ENCODE measurements around the gene CALB2. TPM values are rescaled to one million over a fixed set of nuclear protein-coding genes. Genes with fewer than 3 reads are reported as not detected.

CALB2 gene
- total and polyA plus RNA-seq, 2 of the 13 experiments (the other 11 are each of a cell fraction or from before 2014, with no cell fraction given), result 0.37 to 0.40 TPM

- H3K27ac ChIP-seq (ENCODE audit: extremely low read length, insufficient read depth, low read length), result no peak overlapping the region
- no peaks in the 10 kb centered on the region for H3K36me3 ChIP-seq (replicated peaks in 1 of 2; ENCODE audit: control insufficient read depth in 1 of 2, insufficient read depth in 2 of 2, low read length in 2 of 2)
- H3K4me2 ChIP-seq (ENCODE audit: low read depth, low read length), result no peak overlapping the region
- CTCF ChIA-PET (ENCODE audit: low intra/inter-chr PET ratio, low total read pairs), result no interaction called here
- H3K4me1 ChIP-seq (ENCODE audit: insufficient read depth, low read length), result peaks cover 9% of the 10 kb centered on the region
- H3K9ac ChIP-seq (ENCODE audit: insufficient read depth, low read depth, low read length), result no peak overlapping the region
- H3K4me3 ChIP-seq (replicated peaks in 1 of 3; ENCODE audit: insufficient read depth in 1 of 3, low read depth in 2 of 3, low read length in 3 of 3), result no peak overlapping the region
- H3K9me3 ChIP-seq (ENCODE audit: low read length), result no peaks in the 10 kb centered on the region
- no peak overlapping the region for H2AFZ ChIP-seq (ENCODE audit: low read length)
- no peak for FAIRE-seq
- POLR2A ChIA-PET, result no interaction called here
- no peak for DNase-seq (ENCODE audit: low spot score)
- no peak for ATAC-seq
- intact Hi-C loops (cut with micrococcal nuclease; ENCODE audit: unreplicated experiment) (loop anchor here (5.0 kb wide), 1 partner anchor 142 kb away; no protein-coding TSS in a partner anchor), in situ Hi-C loops (cut with HindIII; ENCODE audit: extremely low pct_ligation_motif_present, low pct_unique_long_range_greater_than_20kb) (no loop called here)
- no TSS peak for BruUV-seq (replicated peaks)
- peaks cover 5 to 68% of the 10 kb centered on the region in 2 experiments; a peak in 4 of 5 replicates for H3K27me3 ChIP-seq (ENCODE audit: control insufficient read depth in 1 of 2, insufficient read depth in 2 of 2, low read length in 2 of 2)
- no peaks in the 10 kb centered on the region; the same call in 1 of the 2 replicates for H4K20me1 ChIP-seq (ENCODE audit: insufficient read depth, low read length)
- H3K79me2 ChIP-seq (ENCODE audit: insufficient read depth, low read length), result no peaks in the 10 kb centered on the region
- WGBS (ENCODE audit: low lambda C conversion rate), result 63% methylated on average over 6 of the region's 6 CpGs
- TF ChIP-seq ZBTB44 (CRISPR knock-in tag; IDR thresholded peaks at IDR 0.05) (no peak), BATF2 (CRISPR knock-in tag; IDR thresholded peaks at IDR 0.05) (no peak), SOX6 (IDR thresholded peaks at IDR 0.05) (no peak), SOX6 (CRISPR knock-in tag; IDR thresholded peaks at IDR 0.05) (no peak), ZNF768 (CRISPR knock-in tag; IDR thresholded peaks at IDR 0.05) (no peak), THAP8 (CRISPR knock-in tag; IDR thresholded peaks at IDR 0.05; ENCODE audit: borderline replicate concordance) (no peak), HMGXB4 (CRISPR knock-in tag; IDR thresholded peaks at IDR 0.05; ENCODE audit: borderline replicate concordance in 1 of 2, low read depth in 1 of 2) (no peak), ASH2L (IDR thresholded peaks at IDR 0.05; ENCODE audit: insufficient read length, low read depth, low read length) (no peak), ZNF770 (CRISPR knock-in tag; IDR thresholded peaks at IDR 0.05) (no peak), ZNF737 (CRISPR knock-in tag; IDR thresholded peaks at IDR 0.05; ENCODE audit: borderline replicate concordance) (no peak), ZNF619 (CRISPR knock-in tag; IDR thresholded peaks at IDR 0.05) (no peak), SIN3B (IDR thresholded peaks at IDR 0.05; ENCODE audit: low read length) (no peak)
Observed at GRCh38 chr16:71359431-71359830, 908 bp downstream of the CALB2 start.
